Panc1 (cell line): Measurements from ENCODE around the gene FAM227A. TPM values are rescaled to one million over a fixed set of nuclear protein-coding genes. Genes with fewer than 3 reads are reported as not detected.

Experiments
- ATAC-seq: fragments of 200-7000 bp; cut with Tn5 transposase; 2 replicates; pipeline ENCODE4 v1.9.1; 2020; ENCODE audit warnings: mild to moderate bottlenecking, moderate library complexity
- BruUV-seq: library from RNA; stranded (reverse); fragments of 400-500 nt; replicated peaks from 2 replicates; lab custom pipeline; 2021; lab: Mats Ljungman, UMichigan
- CTCF ChIA-PET: fragments of 300-600 bp; sonication (Branson Sonifier 250); formaldehyde crosslinking; loops from one replicate; lab custom pipeline; 2022; ENCODE audit warnings: antibody characterized with exemption; lab: Charles Lee
- POLR2A ChIA-PET: fragments of 300-600 bp; sonication (Branson Sonifier 250); formaldehyde crosslinking; loops from one replicate; lab custom pipeline; 2022; ENCODE audit warnings: antibody characterized with exemption; lab: Charles Lee
- DNase-seq: peaks from one replicate; pipeline ENCODE4 v3.0.0-alpha.2; 2010; ENCODE audit warnings: low read depth, low spot score
- H3K27ac ChIP-seq: 2 replicates; pipeline ENCODE4 v1.5.1; 2011; ENCODE audit warnings: mild to moderate bottlenecking, low read length, inconsistent platforms
- H3K27me3 ChIP-seq: fragments of 200-500 bp; sonication (Bioruptor generic); 2 replicates; pipeline ENCODE4 v1.6.0; 2014; ENCODE audit warnings: low read length, inconsistent platforms; ENCODE audit not compliant: control insufficient read depth, insufficient read depth
- H3K36me3 ChIP-seq: fragments of 200-500 bp; sonication (Bioruptor generic); 2 replicates; pipeline ENCODE4 v1.5.1; 2014; ENCODE audit warnings: inconsistent platforms, mild to moderate bottlenecking, low read length, moderate library complexity; ENCODE audit not compliant: control insufficient read depth, insufficient read depth
- H3K4me1 ChIP-seq: 2 replicates; pipeline ENCODE4 v1.5.1; 2011; ENCODE audit warnings: inconsistent platforms, mild to moderate bottlenecking, low read length, moderate library complexity; ENCODE audit not compliant: control insufficient read depth, insufficient read depth
- H3K4me3 ChIP-seq, 2 experiments: 2 replicates each; pipeline ENCODE4 v1.5.1; 2011 to 2012; ENCODE audit warnings: low read depth in 2 of 2, low read length in 2 of 2, mild to moderate bottlenecking in 2 of 2, inconsistent platforms in 1 of 2, moderate library complexity in 1 of 2
- H3K9me3 ChIP-seq: fragments of 200-500 bp; sonication (Bioruptor generic); 2 replicates; pipeline ENCODE4 v1.5.1; 2014; ENCODE audit warnings: low read depth, mild to moderate bottlenecking, inconsistent platforms, low read length, moderate library complexity; ENCODE audit not compliant: control insufficient read depth, insufficient read depth
- CTCF ChIP-seq: fragments of 450-650 bp; IDR thresholded peaks from 2 replicates; pipeline ENCODE4 v1.5.1; 2017; ENCODE audit warnings: mild to moderate bottlenecking
- POLR2AphosphoS5 ChIP-seq: IDR thresholded peaks from 2 replicates; pipeline ENCODE4 v1.6.1; 2012; ENCODE audit warnings: mild to moderate bottlenecking, low read depth, low read length, moderate library complexity
- REST ChIP-seq, 2 experiments: IDR thresholded peaks; 2 replicates each; pipeline ENCODE4 v1.6.1; 2011 to 2012; ENCODE audit warnings: low read depth in 2 of 2, control low read depth in 1 of 2, low read length in 1 of 2, mild to moderate bottlenecking in 1 of 2, moderate library complexity in 1 of 2; ENCODE audit not compliant: insufficient read depth in 1 of 2
- SIN3A ChIP-seq: IDR thresholded peaks from 2 replicates; pipeline ENCODE4 v1.6.1; 2012; ENCODE audit warnings: low read depth, mild to moderate bottlenecking, low read length, moderate library complexity, borderline replicate concordance; ENCODE audit not compliant: insufficient read depth
- TCF7L2 ChIP-seq: IDR thresholded peaks from 2 replicates; pipeline ENCODE4 v1.6.1; 2011; ENCODE audit warnings: mild to moderate bottlenecking, low read depth, low read length, inconsistent platforms
- in situ Hi-C: cut with HindIII; loops from 2 replicates; pipeline ENCODE4 v1.10.0; 2016; ENCODE audit warnings: low sequenced_read_pairs, low pct_unique_long_range_greater_than_20kb
- intact Hi-C: fragments of 100-400 bp; cut with micrococcal nuclease; formaldehyde crosslinking; loops from one replicate; pipeline ENCODE4 v1.10.0; 2022; ENCODE audit not compliant: unreplicated experiment
- total RNA-seq: library from RNA; stranded (reverse); gene quantifications from one replicate; pipeline ENCODE4 v1.2.1, GENCODE V29; 2021; ENCODE audit not compliant: unreplicated experiment

The FAM227A gene
- total RNA-seq, 1 experiment from 2014 or later, result 2.4 TPM

GRCh38 chr22:38638728-38639127 lies 17.5 kb downstream of the FAM227A start:
- DNase-seq, result no peak
- no peaks in the 10 kb centered on the region for H3K4me1 ChIP-seq
- H3K27me3 ChIP-seq, result no peaks in the 10 kb centered on the region
- no peak overlapping the region for H3K27ac ChIP-seq
- H3K4me3 ChIP-seq, result no peak overlapping the region
- ChIA-PET CTCF (no interaction called here), POLR2A (no interaction called here)
- intact Hi-C loops, result no loop called here
- H3K36me3 ChIP-seq, result no peaks in the 10 kb centered on the region
- H3K9me3 ChIP-seq, result no peaks in the 10 kb centered on the region
- ATAC-seq, result no peak
- in situ Hi-C loops, result no loop called here
- BruUV-seq, result no TSS peak
- TF ChIP-seq CTCF (no peak), SIN3A (no peak), POLR2AphosphoS5 (no peak), TCF7L2 (no peak), REST (IDR thresholded peaks at IDR 0.05; ENCODE audit: insufficient read depth in 1 of 2, low read depth in 2 of 2, low read length in 1 of 2) (no peak)

GRCh38 chr22:38638216-38638615 lies 18.0 kb downstream of the FAM227A start:
- no peak for TF ChIP-seq TCF7L2
- TF ChIP-seq CTCF, result no peak
- no peak for TF ChIP-seq REST (IDR thresholded peaks at IDR 0.05; ENCODE audit: insufficient read depth in 1 of 2, low read depth in 2 of 2, low read length in 1 of 2)
- no peak for TF ChIP-seq SIN3A
- TF ChIP-seq POLR2AphosphoS5, result no peak
- H3K9me3 ChIP-seq, result no peaks in the 10 kb centered on the region
- no peak overlapping the region for H3K4me3 ChIP-seq
- in situ Hi-C loops (no loop called here), intact Hi-C loops (no loop called here)
- no peak for ATAC-seq
- no TSS peak for BruUV-seq
- no peaks in the 10 kb centered on the region for H3K36me3 ChIP-seq
- H3K27ac ChIP-seq, result no peak overlapping the region
- ChIA-PET POLR2A (no interaction called here), CTCF (no interaction called here)
- no peaks in the 10 kb centered on the region for H3K27me3 ChIP-seq
- H3K4me1 ChIP-seq, result no peaks in the 10 kb centered on the region
- no peak for DNase-seq
